Measurements from ENCODE around the gene FBRSL1. TPM values are rescaled to one million over a fixed set of nuclear protein-coding genes. Genes with fewer than 3 reads are reported as not detected.
"Not testable (repeated sequence)": the region's sequence is repeated elsewhere in the genome, so short reads cannot be mapped to it uniquely, and the experiment has no call there.

Gene FBRSL1
- polyA plus RNA-seq, 3 donors = 80.6 to 90.2 (median 82.2) TPM

DNA sequence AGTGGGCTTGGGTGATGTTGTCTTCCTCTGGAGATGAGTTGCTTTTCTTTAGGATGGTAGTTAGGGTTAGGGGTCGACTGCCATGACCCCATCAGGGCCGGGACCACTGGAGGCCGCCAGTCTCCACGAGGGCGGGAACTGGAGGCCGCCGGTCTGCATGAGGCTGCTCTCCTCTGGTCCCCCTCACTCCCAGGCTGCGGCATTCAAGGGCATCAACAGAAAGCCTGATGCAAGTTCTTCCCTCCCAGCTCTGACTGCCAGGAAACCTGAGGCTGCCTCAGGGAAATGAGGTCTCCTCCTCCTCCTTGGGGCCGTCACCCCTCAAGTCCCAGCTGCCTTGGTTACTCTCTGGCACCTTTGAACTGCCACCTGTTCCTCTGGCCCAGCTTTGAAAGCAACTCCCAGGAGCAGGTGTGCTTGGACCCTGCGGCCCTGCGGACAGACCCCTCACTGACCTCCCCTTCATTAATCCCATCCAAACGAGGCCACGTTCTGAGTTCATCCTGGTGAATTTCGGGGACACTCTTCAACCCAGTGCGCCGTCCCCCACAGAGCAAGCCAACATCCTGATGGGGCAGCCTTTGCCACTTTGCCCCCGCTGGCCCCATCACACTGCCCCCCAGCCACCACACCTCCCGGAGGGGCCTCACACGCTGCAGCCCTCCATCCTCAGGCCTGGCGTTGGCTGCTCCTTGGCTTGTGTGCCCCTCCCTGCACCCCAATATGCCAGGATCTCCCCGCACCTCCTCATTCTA lies 37.2 kb upstream of the FBRSL1 start:
- DNase-seq = no peak

DNA sequence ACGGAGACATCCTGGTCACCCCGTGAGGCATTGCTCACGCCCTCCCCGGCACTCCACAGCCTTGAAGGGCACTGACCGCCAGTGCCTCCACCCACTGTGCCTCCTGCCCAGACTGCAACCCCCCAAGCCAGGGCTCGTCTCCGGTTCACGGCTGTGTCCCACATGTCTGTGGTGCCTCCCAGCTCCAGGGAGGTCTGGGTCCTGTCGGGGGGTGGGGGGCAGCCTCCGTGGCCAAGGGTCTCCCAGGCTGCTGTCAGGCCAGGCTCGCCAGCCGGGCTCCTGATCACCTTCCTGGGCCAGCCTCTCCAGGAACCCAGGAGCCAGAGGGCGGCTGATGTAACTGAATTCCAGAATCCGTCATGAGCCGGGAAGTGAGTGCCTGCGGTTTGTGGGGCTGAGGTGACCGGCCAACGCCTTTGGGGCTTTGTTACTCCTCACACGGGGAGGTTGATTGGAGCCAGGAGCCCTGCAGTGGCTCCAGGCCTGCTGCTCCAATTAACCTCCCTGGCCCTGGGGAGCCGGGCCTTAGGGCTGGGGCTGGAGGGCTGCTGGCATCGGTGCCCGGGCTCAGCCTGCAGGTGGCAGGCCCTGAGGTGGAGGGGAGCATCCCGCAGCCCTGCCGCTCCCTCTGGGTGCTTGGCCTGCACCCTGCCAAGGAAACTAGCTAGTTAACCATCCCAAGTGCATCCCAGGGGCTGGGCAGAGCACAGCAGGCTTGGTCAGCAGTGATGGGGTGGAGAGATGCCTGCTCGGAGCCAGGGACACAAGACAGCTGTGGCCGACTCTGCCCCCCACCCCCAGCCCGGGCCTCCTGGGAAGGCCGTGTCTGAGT lies 36.4 kb upstream of the FBRSL1 start:
- DNase-seq = no peak

DNA sequence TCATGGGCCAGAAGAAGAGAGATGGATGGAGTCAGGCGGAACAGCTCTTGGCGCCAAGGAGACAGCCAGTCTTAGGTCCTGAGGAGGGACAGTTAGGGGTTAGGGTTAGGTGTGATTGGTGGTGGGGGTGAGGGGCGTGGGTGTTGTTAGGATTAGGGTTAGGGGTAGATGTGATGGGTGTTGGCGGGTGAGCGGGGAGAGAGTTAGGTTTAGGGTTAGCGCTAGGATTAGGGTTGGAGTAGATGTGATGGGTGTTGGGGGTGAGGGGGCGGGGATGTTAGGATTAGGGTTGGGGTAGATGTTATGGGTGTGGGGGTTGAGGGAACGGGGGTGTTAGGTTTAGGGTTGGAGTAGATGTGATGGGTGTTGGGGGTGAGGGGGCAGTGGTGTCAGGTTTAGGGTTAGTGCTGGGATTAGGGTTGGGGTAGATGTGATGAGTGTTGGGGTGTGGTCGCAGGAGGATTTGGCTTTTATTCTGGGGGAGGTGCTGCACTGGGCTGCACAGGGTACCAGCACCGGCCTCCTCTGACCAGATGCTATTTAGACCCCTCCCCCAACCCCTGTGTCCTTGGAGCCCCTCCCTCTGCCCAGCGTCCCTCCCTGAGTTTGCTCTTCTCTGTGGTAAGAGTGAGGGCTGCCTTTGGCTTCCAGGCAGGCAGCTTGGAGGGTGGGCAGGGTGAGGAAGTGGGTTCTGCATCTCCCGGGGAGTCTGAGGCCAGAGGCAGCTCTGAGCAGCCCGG lies 35.6 kb upstream of the FBRSL1 start:
- DNase-seq = no peak

DNA sequence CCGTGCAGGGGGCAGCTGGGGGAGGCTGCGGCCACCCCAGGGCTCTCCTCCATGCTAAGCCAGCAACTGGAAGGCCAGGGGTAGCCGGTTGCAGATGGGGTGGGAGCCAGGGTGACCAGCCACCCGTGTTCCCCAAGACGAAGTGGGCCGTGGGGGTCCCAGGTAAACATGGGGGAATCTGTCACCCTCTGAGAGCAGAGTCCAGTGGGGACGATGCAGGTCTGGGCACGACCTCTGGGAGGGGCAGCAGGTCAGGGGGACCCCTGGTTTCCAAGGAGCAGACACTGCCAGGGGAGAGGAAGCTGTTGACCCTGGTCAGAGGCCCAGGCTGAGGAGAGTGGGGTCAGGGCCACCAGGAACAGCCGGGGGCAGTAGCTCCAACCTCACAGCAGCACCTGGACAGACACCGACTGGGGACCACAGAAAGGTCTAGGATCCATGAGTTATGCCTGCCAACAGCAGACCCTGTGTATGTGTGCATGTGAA lies 35.0 kb upstream of the FBRSL1 start:
- no peak for DNase-seq

DNA sequence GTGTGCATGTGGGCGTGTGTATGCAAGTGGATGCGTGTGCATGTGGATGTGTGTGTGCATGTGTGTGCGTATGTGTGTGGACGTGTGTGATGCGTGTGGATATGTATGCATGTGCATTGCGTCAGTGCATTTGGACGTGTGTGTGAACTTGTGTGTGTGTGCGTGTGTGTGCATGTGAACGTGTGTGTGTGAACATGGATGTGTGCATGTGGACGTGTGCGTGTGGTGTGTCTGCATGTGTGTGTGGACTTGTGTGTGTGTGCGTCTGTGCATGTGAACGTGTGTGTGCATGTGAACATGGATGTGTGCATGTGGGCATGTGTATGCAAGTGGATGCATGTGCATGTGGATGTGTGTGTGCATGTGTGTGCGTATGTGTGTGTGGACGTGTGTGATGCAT lies 34.4 kb upstream of the FBRSL1 start:
- DNase-seq = no peak

DNA sequence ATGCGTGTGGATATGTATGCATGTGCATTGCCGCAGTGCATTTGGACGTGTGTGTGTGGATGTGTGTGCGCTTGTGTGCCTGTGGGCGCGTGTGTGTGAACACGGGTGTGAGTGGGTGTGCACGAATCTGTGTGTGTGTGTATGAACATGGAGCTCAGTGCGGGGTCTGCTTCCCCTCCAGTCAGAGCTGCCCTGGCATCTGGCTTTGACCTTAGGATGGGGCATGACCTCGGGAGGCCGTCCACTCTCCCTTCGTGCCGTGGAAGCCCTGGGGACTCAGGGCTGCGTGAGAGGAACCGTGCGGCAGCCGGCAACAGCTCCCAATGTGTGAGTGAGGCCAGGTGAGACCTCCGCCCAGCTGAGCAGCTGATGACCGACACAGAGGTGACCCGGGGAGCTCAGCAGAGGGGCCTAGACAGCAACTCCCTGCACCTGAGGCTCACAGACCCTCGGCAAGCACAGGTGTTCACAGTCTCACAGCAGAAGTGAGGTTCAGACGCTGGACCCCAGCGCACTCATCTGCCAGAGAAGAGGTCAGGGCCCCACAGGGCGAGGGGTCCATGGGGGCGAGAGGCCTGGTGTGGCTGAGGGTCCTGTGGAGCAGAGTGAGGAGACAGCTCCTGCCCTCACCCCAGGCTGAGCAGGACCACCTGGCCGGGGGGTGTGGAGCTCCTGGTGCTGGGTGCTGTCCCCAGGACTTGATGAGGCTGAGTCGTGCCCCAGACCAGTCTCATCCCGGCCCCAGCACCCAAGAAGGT lies 33.6 kb upstream of the FBRSL1 start:
- DNase-seq = no peak

DNA sequence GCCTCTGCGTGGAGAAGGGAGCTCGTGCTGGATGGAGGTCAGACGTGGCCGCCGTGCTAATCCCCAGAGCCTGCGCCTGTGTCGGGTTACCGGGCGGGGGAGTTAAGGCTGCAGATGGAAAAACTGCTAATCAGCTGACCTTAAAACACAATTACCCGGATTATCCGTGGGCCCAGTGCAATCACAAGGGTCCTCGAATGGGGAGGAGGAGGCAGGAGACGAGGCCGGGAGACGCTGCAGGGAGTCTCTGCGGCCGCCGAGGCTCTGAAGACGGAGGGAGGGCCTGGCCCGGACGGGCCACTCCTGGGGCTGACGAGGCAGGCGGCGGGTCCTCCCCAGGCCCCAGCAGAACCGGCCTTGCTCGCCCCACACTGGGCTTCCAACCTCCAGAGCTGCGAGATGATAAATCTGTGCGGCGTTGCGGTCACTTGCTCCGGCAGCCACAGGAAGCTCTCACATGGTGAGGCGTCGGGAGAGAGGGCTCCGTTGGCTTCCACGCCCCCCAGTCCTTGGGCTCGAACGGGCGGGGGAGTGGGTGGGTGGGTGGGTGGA lies 32.9 kb upstream of the FBRSL1 start:
- no peak for DNase-seq

DNA sequence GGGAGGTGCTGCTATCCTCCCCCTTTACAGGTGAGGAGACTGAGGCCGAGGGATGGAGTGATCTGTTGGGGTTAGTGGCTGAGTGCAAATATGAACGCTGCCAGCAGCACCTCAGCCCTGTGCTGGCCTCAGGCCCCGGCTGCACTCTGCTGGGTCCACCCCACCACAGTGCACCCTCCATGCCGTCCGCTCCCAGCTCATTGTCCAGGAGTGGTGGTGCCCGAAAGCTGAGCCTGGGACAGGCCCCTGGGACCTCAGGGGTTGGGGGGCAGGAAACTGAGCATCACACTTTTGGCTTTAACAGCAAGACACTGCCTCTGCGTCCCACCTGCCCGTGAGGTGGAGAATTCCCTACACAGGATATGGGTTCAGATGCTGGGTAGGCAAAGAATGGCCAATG lies 31.5 kb upstream of the FBRSL1 start:
- no peak for DNase-seq

DNA sequence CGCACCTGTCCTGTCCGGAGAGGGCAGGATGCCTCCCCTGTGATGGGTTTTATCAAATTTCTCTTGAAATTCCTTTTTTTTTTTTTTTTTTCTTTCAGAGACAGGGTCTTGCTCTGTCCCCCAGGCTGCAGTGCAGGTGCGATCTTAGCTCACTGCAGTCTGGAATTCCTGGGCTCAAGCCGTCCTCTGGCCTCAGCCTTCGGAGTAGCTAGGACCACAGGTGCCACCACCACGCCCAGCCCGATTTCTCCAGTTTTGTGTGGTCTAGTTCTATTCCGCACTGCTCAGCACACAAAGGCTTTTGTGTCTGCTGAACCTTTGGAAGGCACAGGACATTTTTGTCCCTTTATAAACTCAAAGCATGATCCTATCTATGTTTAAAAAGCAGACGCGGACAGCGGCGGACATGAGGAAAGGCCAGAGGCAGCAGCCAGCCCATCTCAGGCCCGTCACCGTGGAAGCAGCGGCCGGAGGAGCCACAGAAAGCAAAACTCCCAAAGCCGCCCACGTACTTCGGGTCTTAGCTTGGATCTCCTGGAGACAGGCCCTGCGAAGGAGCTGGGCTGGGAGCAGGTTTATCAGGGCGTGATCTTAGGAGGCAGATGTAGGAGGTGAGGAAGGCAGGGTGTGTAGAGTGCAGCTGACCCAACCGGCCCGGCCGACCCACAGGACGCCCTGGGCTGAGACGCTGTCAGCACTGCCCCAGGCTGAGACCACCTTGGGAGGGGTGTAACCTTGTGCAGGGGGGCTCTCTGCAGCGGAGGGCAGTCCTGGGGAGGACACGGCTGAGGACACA lies 30.9 kb upstream of the FBRSL1 start:
- no peak for DNase-seq

DNA sequence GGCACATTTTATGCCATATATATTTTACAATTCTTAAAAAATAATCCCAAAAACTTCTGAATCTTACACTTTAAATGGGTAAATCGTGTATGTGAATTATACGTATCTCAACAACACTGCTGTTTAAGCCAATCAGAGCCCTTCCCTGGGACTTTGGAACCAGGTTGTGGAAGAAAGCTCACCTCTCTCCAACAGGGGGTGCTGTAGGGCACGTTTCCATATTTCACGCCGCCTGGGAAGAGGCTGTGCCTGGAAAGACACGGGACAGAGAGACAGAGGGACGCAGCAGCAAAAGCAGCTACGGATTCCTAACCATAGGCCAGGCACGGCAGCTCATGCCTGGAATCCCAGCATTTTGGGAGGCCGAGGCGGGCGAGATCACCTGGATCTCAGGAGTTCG lies 29.4 kb upstream of the FBRSL1 start:
- no peak for DNase-seq

DNA sequence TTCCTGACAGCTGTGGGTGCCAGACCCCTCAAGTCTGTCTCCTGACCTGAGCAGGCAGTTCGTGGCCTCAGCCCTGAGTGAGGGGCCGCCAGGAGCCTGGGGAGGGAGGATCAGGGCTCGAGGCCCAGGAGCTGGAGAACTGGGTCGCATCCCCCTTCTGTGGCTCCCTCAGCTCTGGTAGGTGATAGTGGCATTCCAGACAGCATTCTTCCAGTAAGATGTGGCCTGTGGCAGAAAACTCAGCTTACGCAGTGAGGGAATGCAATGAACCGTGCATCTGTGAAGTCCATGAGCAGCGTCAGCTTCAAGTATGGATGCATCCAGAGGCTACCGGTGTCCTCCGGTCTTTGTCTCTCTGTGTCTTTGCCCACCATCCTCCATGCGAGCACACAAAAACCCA lies 28.4 kb upstream of the FBRSL1 start:
- DNase-seq = no peak

DNA sequence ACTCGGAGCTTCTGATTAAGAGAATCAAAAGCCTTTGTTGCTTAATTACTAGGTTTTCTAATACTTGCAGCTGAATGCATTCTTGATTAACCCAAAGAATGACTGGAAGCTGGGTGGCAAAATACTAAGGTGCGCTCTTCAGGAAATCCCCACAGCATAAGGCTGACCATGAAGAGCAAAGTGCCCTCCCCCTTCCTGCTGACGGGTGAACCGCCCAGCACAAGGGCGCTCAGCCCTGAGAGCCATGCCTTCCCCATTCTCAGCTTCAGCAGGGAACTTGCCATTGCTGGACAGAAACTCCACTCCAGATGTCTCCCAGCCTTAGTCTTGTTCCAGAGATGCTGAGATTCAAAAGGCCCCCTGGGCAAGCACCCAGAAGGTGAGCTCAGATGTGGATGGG lies 27.2 kb upstream of the FBRSL1 start:
- DNase-seq = no peak

DNA sequence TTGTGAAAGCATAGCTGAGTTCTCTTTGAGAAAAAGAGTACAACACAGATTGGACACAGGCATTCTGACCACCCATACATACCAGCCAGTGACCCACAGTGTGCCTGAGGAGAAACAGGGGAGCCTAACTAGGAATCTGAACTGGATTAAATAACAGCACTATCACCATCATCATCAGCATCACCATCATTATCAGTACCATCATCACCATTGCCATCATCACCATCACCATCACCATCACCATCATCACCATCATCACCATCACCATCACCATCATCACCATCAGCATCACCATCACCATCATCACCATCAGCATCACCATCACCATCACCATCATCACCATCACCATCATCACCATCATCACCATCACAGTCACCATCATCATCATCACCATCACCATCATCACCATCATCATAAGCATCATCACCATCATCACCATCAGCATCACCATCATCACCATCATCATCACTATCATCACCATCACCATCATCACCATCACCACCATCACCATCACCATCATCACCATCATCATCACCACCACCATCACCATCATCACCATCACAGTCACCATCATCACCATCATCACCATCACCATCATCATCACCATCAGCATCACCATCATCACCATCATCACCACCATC lies 26.5 kb upstream of the FBRSL1 start:
- not testable (repeated sequence) for DNase-seq

DNA sequence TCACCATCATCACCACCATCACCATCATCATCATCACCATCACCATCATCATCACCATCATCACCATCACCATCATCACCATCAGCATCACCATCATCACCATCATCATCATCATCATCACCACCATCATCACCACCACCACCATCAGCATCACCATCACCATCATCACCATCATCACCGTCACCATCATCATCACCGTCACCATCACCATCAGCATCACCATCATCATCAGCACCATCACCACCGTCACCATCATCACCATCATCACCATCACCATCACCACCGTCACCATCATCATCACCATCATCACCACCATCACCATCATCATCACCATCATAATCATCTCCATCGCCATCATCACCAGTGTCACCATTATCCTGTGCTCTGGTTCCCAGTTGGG lies 25.6 kb upstream of the FBRSL1 start:
- not testable (repeated sequence) for DNase-seq

DNA sequence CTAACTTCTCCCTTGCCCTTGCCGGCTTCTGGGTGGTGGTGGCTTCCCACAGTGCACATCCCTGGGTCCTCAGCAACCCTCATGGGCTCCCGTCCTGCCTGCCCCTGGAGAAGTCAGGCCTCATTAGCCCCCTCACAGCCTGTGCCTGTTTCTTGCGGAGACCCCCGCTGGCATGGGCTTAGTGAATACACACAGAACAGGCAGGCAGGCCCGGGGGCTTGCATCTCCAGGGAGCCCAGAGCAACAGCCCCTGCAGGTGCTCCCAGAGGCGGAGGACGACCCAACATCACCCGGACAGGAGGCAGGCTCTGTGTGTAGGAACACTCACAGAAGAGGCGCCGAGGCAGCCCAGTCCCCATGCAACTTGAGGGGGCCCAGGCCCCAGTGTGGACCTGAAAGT lies 25.1 kb upstream of the FBRSL1 start:
- no peak for DNase-seq

DNA sequence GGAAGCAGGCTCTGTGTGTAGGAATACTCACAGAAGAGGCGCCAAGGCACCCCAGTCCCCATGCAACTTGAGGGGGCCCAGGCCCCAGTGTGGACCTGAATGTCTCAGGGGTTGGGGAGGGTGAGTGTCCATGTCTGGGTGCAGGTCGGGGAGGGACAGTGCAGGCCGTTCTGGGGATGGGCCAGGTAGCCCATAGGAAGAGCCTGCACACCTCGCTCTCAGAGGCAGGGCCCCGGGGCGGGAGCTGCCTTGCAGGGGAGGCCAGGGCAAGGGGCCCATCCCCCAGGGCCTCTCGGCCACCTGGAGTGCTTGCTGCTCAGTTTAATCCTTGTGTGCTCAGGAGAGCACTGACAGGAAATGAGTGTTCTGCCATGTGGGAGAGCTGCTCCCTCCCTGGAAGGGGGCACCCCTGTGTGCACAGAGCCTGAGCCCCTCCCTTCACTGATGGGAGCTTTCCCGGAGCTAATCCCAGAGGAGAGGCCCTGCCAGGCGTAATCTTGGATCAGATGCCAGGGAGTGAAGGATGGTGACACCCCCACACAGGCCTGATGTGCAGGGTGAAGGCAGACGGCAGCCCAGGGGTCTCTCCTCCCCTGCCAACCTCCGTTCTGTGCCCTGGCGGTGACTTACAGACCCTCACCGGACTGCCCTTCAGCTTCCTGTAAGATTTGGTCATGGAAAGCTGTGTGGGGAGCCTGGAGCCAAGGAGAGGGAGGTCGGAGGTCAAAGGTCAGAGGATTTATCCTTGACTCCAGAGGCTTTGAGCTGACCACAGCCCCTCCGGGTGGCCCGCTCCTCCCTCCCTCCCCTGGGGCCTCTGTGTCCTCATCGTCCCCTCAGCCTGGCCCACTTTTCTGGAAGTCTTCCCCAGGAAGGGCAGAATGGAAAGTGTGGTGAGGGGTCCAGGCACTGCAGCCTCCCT lies 24.4 kb upstream of the FBRSL1 start:
- DNase-seq = no peak

DNA sequence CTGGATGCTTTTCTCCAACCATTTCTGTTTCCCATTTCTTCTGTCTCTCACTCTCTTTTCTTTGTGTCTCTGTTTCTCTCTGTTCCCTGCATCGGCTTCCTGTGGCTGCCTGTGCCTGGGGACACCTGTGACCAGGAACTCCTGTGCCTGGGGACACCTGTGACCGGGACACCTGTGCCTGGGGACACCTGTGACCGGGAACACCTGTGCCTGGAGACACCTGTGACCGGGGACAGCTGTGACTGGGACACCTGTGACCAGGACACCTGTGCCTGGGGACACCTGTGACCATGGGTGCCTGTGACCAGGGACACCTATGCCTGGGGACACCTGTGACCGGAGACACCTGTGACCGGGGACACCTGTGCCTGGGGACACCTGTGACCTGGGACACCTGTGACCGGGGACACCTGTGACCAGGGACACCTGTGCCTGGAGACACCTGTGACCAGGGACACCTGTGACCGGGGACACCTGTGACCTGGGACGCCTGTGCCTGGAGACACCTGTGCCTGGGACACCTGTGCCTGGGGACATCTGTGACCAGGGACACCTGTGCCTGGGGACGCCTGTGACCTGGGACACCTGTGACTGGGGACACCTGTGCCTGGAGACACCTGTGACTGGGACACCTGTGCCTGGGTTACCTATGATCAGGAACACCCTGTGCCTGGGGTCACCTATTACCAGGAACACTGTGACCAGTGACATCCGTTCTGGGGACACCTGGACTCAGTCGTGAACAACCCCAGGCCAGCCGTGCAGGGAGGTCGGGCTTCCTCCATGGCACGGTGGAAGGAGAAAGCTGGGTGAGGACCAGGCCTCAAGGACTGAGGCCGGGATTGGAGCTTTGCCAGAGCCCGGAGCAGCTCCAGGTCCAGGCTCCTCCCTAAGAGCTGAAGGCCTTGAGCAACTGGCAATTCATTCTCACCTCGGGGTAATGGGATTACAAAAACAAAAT lies 23.4 kb upstream of the FBRSL1 start:
- no peak for DNase-seq

DNA sequence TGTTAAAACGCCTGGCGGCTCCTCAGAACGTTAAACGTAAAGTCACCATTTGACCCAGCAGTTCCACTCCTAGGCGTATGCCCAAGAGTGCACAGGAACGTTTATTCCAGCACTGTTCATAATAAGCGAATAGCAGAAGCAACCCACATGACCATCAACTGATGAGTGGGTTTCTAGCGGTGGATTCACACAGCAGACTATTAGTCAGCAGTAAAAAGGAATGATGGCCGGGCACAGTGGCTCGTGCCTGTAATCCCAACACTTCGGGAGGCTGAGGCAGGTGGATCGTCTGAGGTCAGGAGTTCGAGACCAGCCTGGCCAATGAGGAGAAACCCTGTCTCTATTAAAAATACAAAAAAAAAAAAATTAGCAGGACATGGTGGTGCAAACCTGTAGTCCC lies 22.4 kb upstream of the FBRSL1 start:
- no peak for DNase-seq
